ENCODE data around the gene FBXO45.

DNA sequence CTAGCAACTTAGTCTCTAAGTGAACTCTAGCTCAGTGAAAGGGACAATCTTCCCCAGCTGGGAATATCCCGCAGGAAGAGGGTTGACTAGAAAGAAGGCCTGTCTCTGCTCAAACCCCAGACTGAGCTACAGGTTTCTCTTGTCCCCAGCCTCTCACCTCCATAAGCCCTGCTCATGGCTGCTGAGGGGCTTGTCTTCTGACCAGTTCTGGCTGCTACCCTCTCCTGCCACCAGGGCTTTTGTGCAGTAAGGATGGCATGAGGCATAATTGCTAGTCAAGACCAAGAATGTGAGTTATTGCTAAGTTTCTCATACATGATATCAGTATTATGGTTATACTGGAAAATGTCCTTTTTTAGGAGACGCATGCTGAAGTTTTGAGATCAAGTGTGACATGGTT lies 21.4 kb upstream of the FBXO45 start:
- TF ChIP-seq, protein P1, sequence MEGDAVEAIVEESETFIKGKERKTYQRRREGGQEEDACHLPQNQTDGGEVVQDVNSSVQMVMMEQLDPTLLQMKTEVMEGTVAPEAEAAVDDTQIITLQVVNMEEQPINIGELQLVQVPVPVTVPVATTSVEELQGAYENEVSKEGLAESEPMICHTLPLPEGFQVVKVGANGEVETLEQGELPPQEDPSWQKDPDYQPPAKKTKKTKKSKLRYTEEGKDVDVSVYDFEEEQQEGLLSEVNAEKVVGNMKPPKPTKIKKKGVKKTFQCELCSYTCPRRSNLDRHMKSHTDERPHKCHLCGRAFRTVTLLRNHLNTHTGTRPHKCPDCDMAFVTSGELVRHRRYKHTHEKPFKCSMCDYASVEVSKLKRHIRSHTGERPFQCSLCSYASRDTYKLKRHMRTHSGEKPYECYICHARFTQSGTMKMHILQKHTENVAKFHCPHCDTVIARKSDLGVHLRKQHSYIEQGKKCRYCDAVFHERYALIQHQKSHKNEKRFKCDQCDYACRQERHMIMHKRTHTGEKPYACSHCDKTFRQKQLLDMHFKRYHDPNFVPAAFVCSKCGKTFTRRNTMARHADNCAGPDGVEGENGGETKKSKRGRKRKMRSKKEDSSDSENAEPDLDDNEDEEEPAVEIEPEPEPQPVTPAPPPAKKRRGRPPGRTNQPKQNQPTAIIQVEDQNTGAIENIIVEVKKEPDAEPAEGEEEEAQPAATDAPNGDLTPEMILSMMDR (IDR thresholded peaks at IDR 0.05; ENCODE audit: low read depth, low read length, missing input control) = peak; percentile 4
- TF ChIP-seq, protein P2, sequence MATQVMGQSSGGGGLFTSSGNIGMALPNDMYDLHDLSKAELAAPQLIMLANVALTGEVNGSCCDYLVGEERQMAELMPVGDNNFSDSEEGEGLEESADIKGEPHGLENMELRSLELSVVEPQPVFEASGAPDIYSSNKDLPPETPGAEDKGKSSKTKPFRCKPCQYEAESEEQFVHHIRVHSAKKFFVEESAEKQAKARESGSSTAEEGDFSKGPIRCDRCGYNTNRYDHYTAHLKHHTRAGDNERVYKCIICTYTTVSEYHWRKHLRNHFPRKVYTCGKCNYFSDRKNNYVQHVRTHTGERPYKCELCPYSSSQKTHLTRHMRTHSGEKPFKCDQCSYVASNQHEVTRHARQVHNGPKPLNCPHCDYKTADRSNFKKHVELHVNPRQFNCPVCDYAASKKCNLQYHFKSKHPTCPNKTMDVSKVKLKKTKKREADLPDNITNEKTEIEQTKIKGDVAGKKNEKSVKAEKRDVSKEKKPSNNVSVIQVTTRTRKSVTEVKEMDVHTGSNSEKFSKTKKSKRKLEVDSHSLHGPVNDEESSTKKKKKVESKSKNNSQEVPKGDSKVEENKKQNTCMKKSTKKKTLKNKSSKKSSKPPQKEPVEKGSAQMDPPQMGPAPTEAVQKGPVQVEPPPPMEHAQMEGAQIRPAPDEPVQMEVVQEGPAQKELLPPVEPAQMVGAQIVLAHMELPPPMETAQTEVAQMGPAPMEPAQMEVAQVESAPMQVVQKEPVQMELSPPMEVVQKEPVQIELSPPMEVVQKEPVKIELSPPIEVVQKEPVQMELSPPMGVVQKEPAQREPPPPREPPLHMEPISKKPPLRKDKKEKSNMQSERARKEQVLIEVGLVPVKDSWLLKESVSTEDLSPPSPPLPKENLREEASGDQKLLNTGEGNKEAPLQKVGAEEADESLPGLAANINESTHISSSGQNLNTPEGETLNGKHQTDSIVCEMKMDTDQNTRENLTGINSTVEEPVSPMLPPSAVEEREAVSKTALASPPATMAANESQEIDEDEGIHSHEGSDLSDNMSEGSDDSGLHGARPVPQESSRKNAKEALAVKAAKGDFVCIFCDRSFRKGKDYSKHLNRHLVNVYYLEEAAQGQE (IDR thresholded peaks at IDR 0.05) = no peak
- TF ChIP-seq SP1 (IDR thresholded peaks at IDR 0.05) = no peak
- no peak for TF ChIP-seq YY1 (IDR thresholded peaks at IDR 0.05)
- TF ChIP-seq RAD21 (IDR thresholded peaks at IDR 0.05) = no peak
- TF ChIP-seq, protein P3, sequence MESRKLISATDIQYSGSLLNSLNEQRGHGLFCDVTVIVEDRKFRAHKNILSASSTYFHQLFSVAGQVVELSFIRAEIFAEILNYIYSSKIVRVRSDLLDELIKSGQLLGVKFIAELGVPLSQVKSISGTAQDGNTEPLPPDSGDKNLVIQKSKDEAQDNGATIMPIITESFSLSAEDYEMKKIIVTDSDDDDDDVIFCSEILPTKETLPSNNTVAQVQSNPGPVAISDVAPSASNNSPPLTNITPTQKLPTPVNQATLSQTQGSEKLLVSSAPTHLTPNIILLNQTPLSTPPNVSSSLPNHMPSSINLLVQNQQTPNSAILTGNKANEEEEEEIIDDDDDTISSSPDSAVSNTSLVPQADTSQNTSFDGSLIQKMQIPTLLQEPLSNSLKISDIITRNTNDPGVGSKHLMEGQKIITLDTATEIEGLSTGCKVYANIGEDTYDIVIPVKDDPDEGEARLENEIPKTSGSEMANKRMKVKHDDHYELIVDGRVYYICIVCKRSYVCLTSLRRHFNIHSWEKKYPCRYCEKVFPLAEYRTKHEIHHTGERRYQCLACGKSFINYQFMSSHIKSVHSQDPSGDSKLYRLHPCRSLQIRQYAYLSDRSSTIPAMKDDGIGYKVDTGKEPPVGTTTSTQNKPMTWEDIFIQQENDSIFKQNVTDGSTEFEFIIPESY (IDR thresholded peaks at IDR 0.05) = no peak
- no peak for TF ChIP-seq JUND (IDR thresholded peaks at IDR 0.05)
- no peak for TF ChIP-seq TAF1 (conservative IDR thresholded peaks at IDR 0.05)
- TF ChIP-seq, protein P4, sequence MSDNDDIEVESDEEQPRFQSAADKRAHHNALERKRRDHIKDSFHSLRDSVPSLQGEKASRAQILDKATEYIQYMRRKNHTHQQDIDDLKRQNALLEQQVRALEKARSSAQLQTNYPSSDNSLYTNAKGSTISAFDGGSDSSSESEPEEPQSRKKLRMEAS (IDR thresholded peaks at IDR 0.05) = no peak

Data from liver (tissue), 3 donors.